ENCODE measurements around the gene CDK5RAP3.

DNA sequence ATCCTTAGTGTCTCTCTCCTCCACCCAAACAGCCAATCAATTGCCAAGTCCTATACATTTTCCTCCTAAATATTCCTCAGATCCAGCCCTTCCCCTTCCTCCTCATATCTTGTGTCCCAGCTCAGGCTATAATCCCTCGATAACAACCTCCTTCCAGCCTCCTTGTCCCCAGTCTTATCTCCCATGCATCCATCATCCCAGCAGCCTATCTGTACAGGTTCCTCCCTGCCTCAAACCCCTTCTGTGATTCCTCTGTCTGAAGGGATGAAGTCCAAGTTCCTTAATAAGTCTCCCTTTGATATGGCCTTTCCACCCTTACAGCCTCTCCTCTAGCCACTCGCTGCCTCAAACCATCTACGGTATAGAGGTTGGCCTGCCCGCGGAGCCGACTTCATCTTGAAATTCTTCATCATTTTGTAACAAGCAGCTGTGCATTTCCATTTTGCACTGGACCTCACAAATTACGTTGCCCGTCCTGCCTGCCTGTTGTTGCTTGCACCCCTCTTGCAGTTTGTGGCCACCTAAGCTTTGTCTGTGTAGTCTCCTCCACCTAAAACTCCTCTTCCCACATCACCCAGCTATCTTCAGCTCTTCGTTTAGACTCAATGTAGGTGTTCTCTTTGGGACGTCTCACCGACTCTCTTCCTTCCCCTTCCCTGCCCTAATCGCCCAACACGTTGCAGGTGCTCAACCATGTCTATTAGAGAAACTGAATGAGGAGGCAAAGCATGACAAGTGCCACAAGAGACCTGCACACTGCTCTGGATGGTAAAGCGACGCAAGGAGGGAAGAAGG lies 786 bp upstream of the CDK5RAP3 start:
- TF ChIP-seq SMC3 (conservative IDR thresholded peaks at IDR 0.05; ENCODE audit: poor library complexity) = no peak
- TF ChIP-seq RAD21 (conservative IDR thresholded peaks at IDR 0.05) = no peak
- TF ChIP-seq, protein P1, sequence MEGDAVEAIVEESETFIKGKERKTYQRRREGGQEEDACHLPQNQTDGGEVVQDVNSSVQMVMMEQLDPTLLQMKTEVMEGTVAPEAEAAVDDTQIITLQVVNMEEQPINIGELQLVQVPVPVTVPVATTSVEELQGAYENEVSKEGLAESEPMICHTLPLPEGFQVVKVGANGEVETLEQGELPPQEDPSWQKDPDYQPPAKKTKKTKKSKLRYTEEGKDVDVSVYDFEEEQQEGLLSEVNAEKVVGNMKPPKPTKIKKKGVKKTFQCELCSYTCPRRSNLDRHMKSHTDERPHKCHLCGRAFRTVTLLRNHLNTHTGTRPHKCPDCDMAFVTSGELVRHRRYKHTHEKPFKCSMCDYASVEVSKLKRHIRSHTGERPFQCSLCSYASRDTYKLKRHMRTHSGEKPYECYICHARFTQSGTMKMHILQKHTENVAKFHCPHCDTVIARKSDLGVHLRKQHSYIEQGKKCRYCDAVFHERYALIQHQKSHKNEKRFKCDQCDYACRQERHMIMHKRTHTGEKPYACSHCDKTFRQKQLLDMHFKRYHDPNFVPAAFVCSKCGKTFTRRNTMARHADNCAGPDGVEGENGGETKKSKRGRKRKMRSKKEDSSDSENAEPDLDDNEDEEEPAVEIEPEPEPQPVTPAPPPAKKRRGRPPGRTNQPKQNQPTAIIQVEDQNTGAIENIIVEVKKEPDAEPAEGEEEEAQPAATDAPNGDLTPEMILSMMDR (IDR thresholded peaks at IDR 0.05; ENCODE audit: poor library complexity, severe bottlenecking) = no peak
- no peak for TF ChIP-seq MXI1 (conservative IDR thresholded peaks at IDR 0.05; ENCODE audit: poor library complexity, severe bottlenecking)
